ENCODE results near the gene MAD2L1BP. TPM values are rescaled to one million over a fixed set of nuclear protein-coding genes. Genes with fewer than 3 reads are reported as not detected.

The MAD2L1BP gene
- total RNA-seq, 1 experiment from 2014 or later: 36.6 TPM

DNA sequence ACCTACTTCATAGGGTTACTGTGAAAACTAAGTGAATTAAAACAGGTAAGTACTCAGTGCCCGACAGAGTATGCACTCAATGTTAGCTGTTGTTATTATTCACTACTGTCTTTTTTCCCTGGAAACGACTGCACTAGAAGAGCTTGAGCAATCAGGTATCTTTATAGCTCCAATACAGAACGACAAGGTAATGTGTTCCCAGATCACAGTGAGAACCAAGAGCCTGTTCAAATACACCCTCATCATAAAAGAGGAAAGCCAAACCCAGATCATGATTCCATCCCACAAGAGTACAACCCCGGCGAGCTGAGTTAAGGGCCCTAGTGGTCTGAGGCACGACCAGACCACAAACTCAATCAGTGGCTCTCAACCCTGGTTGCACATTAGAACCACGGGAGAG, 42.1 kb downstream of the MAD2L1BP start:
- no peak overlapping the region for H3K4me2 ChIP-seq (ENCODE audit: low read length)
- no peak overlapping the region for H2AFZ ChIP-seq (ENCODE audit: low read depth, low read length, poor library complexity, severe bottlenecking)
- DNase-seq (ENCODE audit: low read depth, low spot score) (no peak), ATAC-seq (no peak)
- POLR2A ChIA-PET: no interaction called here
- H3K27me3 ChIP-seq (ENCODE audit: insufficient read depth, low read length): no peaks in the 10 kb centered on the region
- H3K9me2 ChIP-seq (ENCODE audit: insufficient read depth): no peaks in the 10 kb centered on the region
- H3K27ac ChIP-seq (ENCODE audit: low read depth, low read length): no peak overlapping the region
- no peak for TF ChIP-seq SRF (IDR thresholded peaks at IDR 0.05; ENCODE audit: low read depth)
- TF ChIP-seq ATF3 (IDR thresholded peaks at IDR 0.05): no peak
- TF ChIP-seq ZNF274 (IDR thresholded peaks at IDR 0.05; ENCODE audit: low read depth, low read length): no peak
- no peak for TF ChIP-seq SP1 (IDR thresholded peaks at IDR 0.05; ENCODE audit: low read depth)
- TF ChIP-seq, protein P1, sequence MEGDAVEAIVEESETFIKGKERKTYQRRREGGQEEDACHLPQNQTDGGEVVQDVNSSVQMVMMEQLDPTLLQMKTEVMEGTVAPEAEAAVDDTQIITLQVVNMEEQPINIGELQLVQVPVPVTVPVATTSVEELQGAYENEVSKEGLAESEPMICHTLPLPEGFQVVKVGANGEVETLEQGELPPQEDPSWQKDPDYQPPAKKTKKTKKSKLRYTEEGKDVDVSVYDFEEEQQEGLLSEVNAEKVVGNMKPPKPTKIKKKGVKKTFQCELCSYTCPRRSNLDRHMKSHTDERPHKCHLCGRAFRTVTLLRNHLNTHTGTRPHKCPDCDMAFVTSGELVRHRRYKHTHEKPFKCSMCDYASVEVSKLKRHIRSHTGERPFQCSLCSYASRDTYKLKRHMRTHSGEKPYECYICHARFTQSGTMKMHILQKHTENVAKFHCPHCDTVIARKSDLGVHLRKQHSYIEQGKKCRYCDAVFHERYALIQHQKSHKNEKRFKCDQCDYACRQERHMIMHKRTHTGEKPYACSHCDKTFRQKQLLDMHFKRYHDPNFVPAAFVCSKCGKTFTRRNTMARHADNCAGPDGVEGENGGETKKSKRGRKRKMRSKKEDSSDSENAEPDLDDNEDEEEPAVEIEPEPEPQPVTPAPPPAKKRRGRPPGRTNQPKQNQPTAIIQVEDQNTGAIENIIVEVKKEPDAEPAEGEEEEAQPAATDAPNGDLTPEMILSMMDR (IDR thresholded peaks at IDR 0.05 in 2 of 3, conservative IDR thresholded peaks at IDR 0.05 in 1 of 3; ENCODE audit: borderline replicate concordance in 1 of 3, insufficient read depth in 1 of 3, low read depth in 2 of 3, low read length in 2 of 3): no peak
- TF ChIP-seq RAD21 (IDR thresholded peaks at IDR 0.05; ENCODE audit: low read depth): no peak
- no peak for TF ChIP-seq MAX (IDR thresholded peaks at IDR 0.05)
- TF ChIP-seq, protein P2, sequence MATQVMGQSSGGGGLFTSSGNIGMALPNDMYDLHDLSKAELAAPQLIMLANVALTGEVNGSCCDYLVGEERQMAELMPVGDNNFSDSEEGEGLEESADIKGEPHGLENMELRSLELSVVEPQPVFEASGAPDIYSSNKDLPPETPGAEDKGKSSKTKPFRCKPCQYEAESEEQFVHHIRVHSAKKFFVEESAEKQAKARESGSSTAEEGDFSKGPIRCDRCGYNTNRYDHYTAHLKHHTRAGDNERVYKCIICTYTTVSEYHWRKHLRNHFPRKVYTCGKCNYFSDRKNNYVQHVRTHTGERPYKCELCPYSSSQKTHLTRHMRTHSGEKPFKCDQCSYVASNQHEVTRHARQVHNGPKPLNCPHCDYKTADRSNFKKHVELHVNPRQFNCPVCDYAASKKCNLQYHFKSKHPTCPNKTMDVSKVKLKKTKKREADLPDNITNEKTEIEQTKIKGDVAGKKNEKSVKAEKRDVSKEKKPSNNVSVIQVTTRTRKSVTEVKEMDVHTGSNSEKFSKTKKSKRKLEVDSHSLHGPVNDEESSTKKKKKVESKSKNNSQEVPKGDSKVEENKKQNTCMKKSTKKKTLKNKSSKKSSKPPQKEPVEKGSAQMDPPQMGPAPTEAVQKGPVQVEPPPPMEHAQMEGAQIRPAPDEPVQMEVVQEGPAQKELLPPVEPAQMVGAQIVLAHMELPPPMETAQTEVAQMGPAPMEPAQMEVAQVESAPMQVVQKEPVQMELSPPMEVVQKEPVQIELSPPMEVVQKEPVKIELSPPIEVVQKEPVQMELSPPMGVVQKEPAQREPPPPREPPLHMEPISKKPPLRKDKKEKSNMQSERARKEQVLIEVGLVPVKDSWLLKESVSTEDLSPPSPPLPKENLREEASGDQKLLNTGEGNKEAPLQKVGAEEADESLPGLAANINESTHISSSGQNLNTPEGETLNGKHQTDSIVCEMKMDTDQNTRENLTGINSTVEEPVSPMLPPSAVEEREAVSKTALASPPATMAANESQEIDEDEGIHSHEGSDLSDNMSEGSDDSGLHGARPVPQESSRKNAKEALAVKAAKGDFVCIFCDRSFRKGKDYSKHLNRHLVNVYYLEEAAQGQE (IDR thresholded peaks at IDR 0.05; ENCODE audit: low read depth): no peak
- no peak for TF ChIP-seq ELF1 (IDR thresholded peaks at IDR 0.05; ENCODE audit: borderline replicate concordance, low read depth)
- TF ChIP-seq FOSL1 (IDR thresholded peaks at IDR 0.05; ENCODE audit: low read depth): no peak
- TF ChIP-seq CEBPB (IDR thresholded peaks at IDR 0.05; ENCODE audit: low read depth): no peak
- no peak for TF ChIP-seq ZBTB33 (IDR thresholded peaks at IDR 0.05; ENCODE audit: extremely low read depth, insufficient replicate concordance, low read length)
- no peak overlapping the region for H3K4me3 ChIP-seq (replicated peaks in 1 of 2; ENCODE audit: low read depth in 1 of 2, low read length in 2 of 2)
- no peak overlapping the region for H3K9ac ChIP-seq (ENCODE audit: low read length)
- peaks cover 34% of the 10 kb centered on the region for H3K79me2 ChIP-seq (ENCODE audit: insufficient read depth, low read length)
- no peaks in the 10 kb centered on the region for H3K4me1 ChIP-seq (ENCODE audit: control insufficient read depth in 1 of 2, insufficient read depth in 2 of 2, low read length in 2 of 2)
- peaks cover 34 to 52% of the 10 kb centered on the region in 2 experiments for H3K36me3 ChIP-seq (ENCODE audit: control insufficient read depth in 1 of 2, insufficient read depth in 2 of 2, low read length in 2 of 2)
- H3K9me3 ChIP-seq (ENCODE audit: control insufficient read depth in 1 of 2, insufficient read depth in 1 of 2, low read depth in 1 of 2, low read length in 2 of 2): no peaks in the 10 kb centered on the region
- CTCF ChIA-PET: interaction anchor here (3.6 kb wide), 1 partner anchor 10 kb away, joined by 13 read pairs; no protein-coding TSS in a partner anchor
- H4K20me1 ChIP-seq (ENCODE audit: insufficient read depth): no peaks in the 10 kb centered on the region
- RAD21 ChIA-PET (ENCODE audit: low non-redundant PET in 1 of 2, low total read pairs in 2 of 2, uncharacterized antibody in 2 of 2, unreplicated experiment in 2 of 2): no interaction called here
- intact Hi-C loops (cut with micrococcal nuclease): no loop called here
- BruUV-seq (replicated peaks): no TSS peak
